K562 (cell line): ENCODE data around the gene POLR3GL. TPM values are rescaled to one million over a fixed set of nuclear protein-coding genes. Genes with fewer than 3 reads are reported as not detected.

Experiments used
- CBFA2T2 ChIP-seq: fragments of 450-650 bp; conservative IDR thresholded peaks from 2 replicates; pipeline ENCODE4 v1.6.1; 2017; ENCODE audit warnings: mild to moderate bottlenecking
- CBFB ChIP-seq: sonication (generic); formaldehyde crosslinking; IDR thresholded peaks from 2 replicates; pipeline ENCODE4 v1.4.0; 2020; ENCODE audit warnings: mild to moderate bottlenecking, missing genetic modification reagents
- CHCHD3 ChIP-seq: fragments of 250-450 bp; sonication (Bioruptor Pico); IDR thresholded peaks from 2 replicates; pipeline ENCODE4 v2.1.2; 2022; ENCODE audit warnings: mild to moderate bottlenecking
- CREM ChIP-seq: IDR thresholded peaks from 2 replicates; pipeline ENCODE4 v1.6.1; 2014; ENCODE audit warnings: antibody characterized with exemption, low read depth
- HSF4 ChIP-seq: fragments of 250-450 bp; sonication (Bioruptor Pico); IDR thresholded peaks from 2 replicates; pipeline ENCODE4 v2.1.2; 2022; ENCODE audit warnings: mild to moderate bottlenecking, moderate library complexity, borderline replicate concordance
- IRF2 ChIP-seq: sonication (generic); formaldehyde crosslinking; IDR thresholded peaks from 2 replicates; pipeline ENCODE4 v1.8.1; 2022; ENCODE audit warnings: mild to moderate bottlenecking, missing genetic modification reagents
- LARP7 ChIP-seq: fragments of 450-650 bp; IDR thresholded peaks from 2 replicates; pipeline ENCODE4 v1.6.1; 2016
- MBD2 ChIP-seq: sonication (generic); IDR thresholded peaks from 2 replicates; pipeline ENCODE4 v1.6.1; 2016; ENCODE audit warnings: low read depth, borderline replicate concordance
- MEIS2 ChIP-seq: fragments of 450-650 bp; IDR thresholded peaks from 2 replicates; pipeline ENCODE4 v1.6.1; 2014; ENCODE audit warnings: mild to moderate bottlenecking; ENCODE audit not compliant: partially characterized antibody
- MTA1 ChIP-seq: fragments of 450-650 bp; IDR thresholded peaks from 2 replicates; pipeline ENCODE4 v1.6.1; 2017; ENCODE audit warnings: borderline replicate concordance
- MTF1 ChIP-seq: fragments of 250-450 bp; sonication (Bioruptor Pico); IDR thresholded peaks from 2 replicates; pipeline ENCODE4 v1.9.0; 2021; ENCODE audit warnings: moderate library complexity, mild to moderate bottlenecking, inconsistent platforms, borderline replicate concordance
- NBN ChIP-seq: fragments of 450-650 bp; IDR thresholded peaks from 2 replicates; pipeline ENCODE4 v1.6.1; 2016; ENCODE audit warnings: low read depth, mild to moderate bottlenecking
- REST ChIP-seq, 2 experiments: fragments of 450-650 bp; formaldehyde crosslinking in 1 of 2; IDR thresholded peaks; 2 replicates each; pipeline versions ENCODE4 v1.4.0 to v1.6.1; 2014 to 2020; ENCODE audit warnings: mild to moderate bottlenecking in 2 of 2, borderline replicate concordance in 1 of 2, low read depth in 1 of 2
- SOX6 ChIP-seq: fragments of 450-650 bp; IDR thresholded peaks from 2 replicates; pipeline ENCODE4 v1.6.1; 2014; ENCODE audit warnings: mild to moderate bottlenecking
- ZBTB43 ChIP-seq: sonication (generic); formaldehyde crosslinking; IDR thresholded peaks from 2 replicates; pipeline ENCODE4 v1.8.0; 2023; ENCODE audit warnings: mild to moderate bottlenecking, missing genetic modification reagents
- ZKSCAN3 ChIP-seq: fragments of 250-450 bp; sonication (Bioruptor Pico); IDR thresholded peaks from 2 replicates; pipeline ENCODE4 v1.4.0; 2020
- ZNF143 ChIP-seq: sonication (generic); formaldehyde crosslinking; IDR thresholded peaks from 2 replicates; pipeline ENCODE4 v1.9.0; 2022; ENCODE audit warnings: mild to moderate bottlenecking, missing genetic modification reagents
- polyA plus RNA-seq, 8 experiments: library from polyadenylated mRNA; depleted of rRNA in 4 of 8; stranded (reverse) in 5 of 8; unstranded in 3 of 8; fragments of >200 nt; fragmentation: Nextera tagmentation in 2 of 8; fragmentation: Illumina TruSeq in 1 of 8; extraction: Ambion mirVana in 2 of 8; extraction: Trizol in 1 of 8; gene quantifications; 2 replicates each; pipeline versions ENCODE4 v1.2.1 to v1.2.3, GENCODE V29; 2011 to 2014; ENCODE audit warnings: inconsistent platforms in 1 of 8, missing spikeins in 1 of 8
- total RNA-seq, 7 experiments: library from RNA; depleted of rRNA in 6 of 7; stranded (reverse); fragments of >200 nt in 6 of 7; fragmentation: Illumina TruSeq in 2 of 7; extraction: Trizol in 2 of 7; gene quantifications; 2 replicates each; pipeline versions ENCODE4 v1.2.1 to v1.2.3, GENCODE V29; 2011 to 2021; ENCODE audit warnings: low replicate concordance in 1 of 7
- TF ChIP-seq, protein P1 (sequence below): IDR thresholded peaks from 2 replicates; pipeline ENCODE4 v1.6.1; 2016; ENCODE audit warnings: missing genetic modification characterization, missing compliant biosample characterization

Gene POLR3GL
- total and polyA plus RNA-seq, 9 of the 15 experiments (the other 6 are each of a cell fraction or from before 2014, with no cell fraction given): 14.6 to 48.4 (median 38.2) TPM

DNA sequence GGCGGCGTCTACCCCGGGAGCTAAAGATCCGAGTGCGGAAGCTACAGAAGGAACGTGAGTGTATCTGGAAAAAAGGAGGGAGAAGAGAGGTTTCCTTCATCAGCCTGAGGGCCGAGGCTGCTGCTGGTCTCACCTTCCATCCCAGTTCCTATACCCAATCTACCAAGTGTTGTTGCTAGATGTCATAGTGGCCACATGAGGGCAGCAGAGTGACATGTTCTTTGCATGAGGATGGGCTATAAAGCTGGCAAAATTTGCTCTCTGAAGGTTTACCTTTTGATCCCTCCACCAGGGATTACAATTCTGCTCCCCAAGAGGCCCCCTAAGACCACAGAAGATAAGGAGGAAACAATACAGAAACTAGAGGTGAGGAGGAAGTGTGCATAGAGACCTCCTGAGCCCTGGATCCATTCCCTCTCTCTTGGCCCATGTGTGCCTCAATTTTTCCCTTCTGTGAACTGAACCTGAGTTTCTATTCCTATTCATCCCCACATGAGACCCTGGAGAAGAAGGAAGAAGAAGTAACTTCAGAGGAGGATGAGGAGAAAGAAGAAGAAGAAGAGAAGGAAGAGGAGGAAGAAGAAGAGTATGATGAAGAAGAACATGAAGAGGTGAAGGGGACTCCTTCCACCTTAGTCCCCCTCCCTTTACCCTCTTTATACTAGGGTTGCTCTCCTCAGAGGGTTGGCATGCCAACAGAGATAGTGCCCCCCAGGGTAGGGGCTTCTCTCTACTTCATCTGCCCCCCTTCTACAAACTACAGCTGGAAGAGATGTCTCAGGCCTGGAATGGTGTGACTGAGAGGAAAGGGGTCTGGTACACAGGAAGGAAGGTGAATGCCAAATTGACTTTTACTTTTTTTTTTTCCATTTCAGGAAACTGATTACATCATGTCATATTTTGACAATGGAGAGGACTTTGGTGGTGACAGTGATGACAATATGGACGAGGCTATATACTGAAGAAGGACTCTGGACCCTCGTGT, 13.3 kb downstream of the POLR3GL start (continued):
- TF ChIP-seq ZBTB43 (no peak), CHCHD3 (CRISPR knock-in tag) (no peak), CBFB (no peak), CREM (peak; percentile 51; the same call in 1 of the 2 replicates), REST (IDR thresholded peaks at IDR 0.05; ENCODE audit: borderline replicate concordance) (peak; percentile 90), REST (CRISPR knock-in tag; IDR thresholded peaks at IDR 0.05; ENCODE audit: low read depth) (no peak), CBFA2T2 (no peak), NBN (no peak; the same call in 1 of the 2 replicates), MEIS2 (no peak), LARP7 (0 out of 2 replicates have a peak, but pooled peaks have one; percentile 32), ZNF143 (CRISPR knock-in tag) (no peak), MTF1 (CRISPR knock-in tag) (no peak), MBD2 (no peak), HSF4 (CRISPR knock-in tag) (no peak), MTA1 (no peak), IRF2 (CRISPR knock-in tag) (no peak), ZKSCAN3 (CRISPR knock-in tag) (no peak), SOX6 (peak; percentile 70; the same call in 1 of the 2 replicates)
- TF ChIP-seq, protein P1, sequence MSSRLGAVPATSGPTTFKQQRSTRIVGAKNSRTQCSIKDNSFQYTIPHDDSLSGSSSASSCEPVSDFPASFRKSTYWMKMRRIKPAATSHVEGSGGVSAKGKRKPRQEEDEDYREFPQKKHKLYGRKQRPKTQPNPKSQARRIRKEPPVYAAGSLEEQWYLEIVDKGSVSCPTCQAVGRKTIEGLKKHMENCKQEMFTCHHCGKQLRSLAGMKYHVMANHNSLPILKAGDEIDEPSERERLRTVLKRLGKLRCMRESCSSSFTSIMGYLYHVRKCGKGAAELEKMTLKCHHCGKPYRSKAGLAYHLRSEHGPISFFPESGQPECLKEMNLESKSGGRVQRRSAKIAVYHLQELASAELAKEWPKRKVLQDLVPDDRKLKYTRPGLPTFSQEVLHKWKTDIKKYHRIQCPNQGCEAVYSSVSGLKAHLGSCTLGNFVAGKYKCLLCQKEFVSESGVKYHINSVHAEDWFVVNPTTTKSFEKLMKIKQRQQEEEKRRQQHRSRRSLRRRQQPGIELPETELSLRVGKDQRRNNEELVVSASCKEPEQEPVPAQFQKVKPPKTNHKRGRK (tag): peak; percentile 71
